Right ventricle myocardium inferior (tissue), 1 donor: ENCODE results near the gene HPCAL1. TPM values are rescaled to one million over a fixed set of nuclear protein-coding genes. Genes with fewer than 3 reads are reported as not detected.
A peak's percentile ranks its signal among the peaks of the same experiment; 100 is the strongest.

Experiments used
- ATAC-seq: fragments of 200-7000 bp; cut with Tn5 transposase; one replicate; pipeline ENCODE4 v1.9.1; 2020; ENCODE audit warnings: mild to moderate bottlenecking, moderate library complexity
- DNase-seq: peaks from one replicate; pipeline ENCODE4 v3.0.0; 2021; ENCODE audit errors: missing footprints
- intact Hi-C: fragments of 100-400 bp; cut with DNase I; formaldehyde crosslinking; loops from one replicate; pipeline ENCODE4 v1.11.0; 2022
- total RNA-seq: library from RNA; stranded (reverse); fragmentation: NEBNext Ultra II Directional; extraction: Animal tissue kit (Norgen Biotek cat#: 25700); gene quantifications from one replicate; pipeline ENCODE4 v1.2.1, GENCODE V29; 2021
- donor health status: DM: no; HTN: yes; CAD: no; lungs with severe emphysema.

The HPCAL1 gene
- total RNA-seq, 1 donor from 2014 or later, result 41.9 TPM

DNA sequence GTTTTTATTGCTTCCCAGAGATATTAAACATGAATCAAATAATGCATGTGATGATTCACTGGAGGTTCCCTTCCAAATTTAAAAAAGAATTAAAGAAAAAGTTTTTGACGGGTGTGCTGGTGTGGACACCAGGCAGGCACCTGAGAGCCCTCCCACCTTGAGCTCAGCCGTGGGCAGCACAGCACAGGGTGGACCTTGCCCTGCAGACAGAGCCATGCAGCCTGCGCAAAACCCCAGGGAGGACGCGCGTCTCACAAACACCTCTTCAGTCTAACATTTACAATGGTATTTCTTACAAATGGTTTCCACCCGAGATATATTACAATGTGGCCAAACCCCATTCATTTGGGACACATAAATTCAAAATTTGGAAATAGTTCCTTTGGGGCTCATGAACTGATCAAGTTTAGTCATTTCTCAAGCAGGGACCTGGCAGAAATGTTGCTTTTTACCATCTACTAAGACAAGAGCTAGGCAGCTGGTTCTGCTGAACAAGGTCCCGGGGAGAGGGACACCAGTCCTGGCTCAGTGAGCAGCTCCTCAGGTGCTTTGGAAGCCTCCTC is 100.0 kb downstream of the HPCAL1 start:
- DNase-seq (peak; percentile 13), ATAC-seq (no peak)
- intact Hi-C loops, result loop anchor here (2.0 kb wide), 1 partner anchor 72 kb away; no protein-coding TSS in a partner anchor

DNA sequence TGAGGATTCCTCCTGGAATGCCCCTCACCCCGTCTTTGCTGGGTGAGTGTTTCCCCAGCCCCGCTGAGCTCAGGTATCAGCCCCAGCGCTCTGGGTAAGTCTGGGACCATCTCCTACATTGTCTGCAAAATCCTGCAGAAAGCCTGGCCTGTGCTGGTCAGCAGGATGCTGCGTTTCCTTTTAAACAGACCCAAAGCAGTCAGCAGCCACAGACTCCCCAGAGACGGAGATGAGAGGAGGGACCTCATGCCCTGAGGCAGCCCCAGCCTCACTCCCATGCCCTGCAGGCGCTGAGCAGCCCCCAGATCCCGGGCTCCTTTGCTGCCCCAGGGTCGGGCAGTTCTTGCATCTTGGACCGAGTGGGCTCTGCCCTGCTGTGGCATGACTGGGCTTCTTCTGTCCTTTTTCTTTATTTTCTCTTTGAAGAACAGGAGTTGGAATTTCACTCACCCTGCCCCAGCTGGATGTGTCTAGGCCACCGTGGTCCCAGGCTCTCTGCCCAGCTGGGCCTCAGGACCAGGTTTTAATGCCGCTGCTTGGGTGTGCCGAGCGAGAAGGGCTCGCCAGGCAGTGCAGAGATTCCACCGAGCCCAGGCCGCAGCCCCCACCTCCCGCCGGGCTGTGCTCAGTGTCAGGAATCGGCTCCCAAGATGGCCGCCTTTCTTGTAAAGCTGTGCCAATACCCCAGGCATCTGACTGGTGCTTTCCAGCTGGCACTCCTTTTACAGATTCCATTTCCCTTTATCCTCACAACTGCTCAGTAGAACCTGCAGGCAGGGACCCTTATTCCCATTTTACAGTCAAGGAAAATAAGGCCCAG is 101.8 kb downstream of the HPCAL1 start:
- DNase-seq (peak; percentile 58), ATAC-seq (peak; percentile 40)
- intact Hi-C loops, result loop anchor here (5.0 kb wide), 2 partner anchors 167 to 262 kb away; no protein-coding TSS in a partner anchor

DNA sequence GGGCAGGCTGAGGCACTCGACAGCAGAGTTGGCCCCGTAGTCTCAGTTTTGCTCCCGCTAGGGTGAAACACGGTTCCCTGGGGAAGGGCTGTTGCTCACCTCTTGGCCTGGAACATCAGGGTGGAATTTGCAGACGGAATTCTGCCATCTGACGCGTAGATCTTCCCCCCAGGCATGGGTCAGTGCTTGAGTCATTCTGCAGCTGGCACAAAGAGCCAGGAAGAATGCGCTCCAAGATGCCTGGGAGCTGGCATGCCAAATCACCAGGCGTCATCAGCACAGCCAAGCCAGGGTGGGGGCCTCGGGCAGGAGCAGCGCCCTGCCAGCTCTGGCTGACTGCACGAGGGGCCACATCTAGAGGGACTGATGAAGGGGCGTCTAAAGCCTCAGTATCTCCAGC is 102.7 kb downstream of the HPCAL1 start:
- no peak for DNase-seq
- intact Hi-C loops, result loop anchor here (5.0 kb wide), 2 partner anchors 168 to 263 kb away; no protein-coding TSS in a partner anchor
- peak; percentile 53 for ATAC-seq

DNA sequence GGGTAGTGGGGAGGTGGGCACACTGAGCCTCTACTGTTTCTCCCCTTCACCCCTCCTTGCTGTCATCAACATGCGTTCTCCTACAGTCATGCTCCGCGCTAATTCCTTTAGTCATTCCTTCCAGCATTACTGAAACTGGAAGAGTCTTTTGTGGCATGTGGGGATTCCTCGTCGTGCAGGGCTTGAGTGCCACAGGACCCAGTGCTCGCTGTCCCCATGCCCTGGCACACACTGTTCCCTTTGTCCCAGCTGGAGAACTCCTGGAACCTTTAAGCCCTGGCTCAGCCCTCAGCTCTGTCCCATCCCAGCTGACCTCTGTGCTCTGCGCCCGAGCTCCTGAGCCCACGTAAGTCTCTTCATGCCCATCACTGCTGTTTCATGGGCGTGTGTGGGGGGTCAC is 103.3 kb downstream of the HPCAL1 start:
- DNase-seq, result peak; percentile 55
- intact Hi-C loops, result loop anchor here (5.0 kb wide), 2 partner anchors 169 to 264 kb away; no protein-coding TSS in a partner anchor
- ATAC-seq, result peak; percentile 75

DNA sequence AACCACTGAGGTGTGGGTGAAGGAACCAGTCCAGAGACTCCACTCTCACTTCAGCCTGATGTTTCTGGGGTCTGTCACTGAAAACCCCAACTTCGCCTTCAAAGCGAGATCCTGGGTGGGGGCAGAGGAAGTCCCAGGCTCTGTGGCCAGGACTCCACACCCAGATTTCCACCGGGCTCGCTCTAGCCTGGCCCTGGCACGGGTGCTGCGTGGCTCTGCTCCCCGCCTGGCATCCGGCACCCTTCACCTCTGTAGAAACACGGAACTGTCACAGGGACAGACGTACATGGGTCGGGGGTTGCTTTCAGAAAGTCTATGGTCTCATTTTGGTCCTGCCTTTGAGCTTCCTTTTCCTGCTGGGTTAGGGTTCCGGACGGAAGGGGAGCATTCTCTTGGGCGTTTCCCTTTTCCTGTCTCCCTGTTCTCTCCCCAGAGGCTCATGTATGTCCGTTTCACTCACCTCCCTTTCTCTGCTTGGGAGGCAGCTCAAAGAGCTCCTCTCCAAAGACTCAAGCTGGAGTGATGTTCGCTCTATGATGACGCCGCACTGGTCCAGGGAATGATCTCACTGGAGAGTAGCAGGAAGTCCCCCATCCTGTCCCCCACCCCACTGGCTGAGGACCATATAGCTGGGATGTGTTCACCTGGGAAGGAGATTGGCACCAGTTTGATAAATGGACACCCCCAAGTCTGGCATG is 103.9 kb downstream of the HPCAL1 start:
- ATAC-seq, result no peak

DNA sequence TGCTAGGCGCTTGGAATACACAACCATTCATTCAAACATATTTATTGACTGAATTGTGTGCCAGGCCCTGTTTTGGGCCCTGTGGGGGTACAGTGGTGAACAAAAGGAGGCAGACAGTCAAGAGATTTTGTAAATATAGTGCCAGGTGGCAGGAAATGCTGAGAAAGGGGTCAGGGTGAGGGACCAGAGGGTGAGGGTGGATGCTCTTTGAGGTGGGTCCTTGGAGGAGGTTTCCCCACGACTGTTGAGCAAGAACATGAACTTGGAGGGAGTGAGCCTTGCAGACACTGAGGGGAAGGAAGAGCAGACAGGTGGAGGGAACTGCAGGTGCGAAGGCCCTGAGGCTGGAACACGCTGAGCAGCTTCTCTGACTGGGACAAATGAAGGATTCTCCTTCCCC is 104.7 kb downstream of the HPCAL1 start:
- DNase-seq (no peak), ATAC-seq (no peak)
- intact Hi-C loops, result loop anchor here (5.0 kb wide), 2 partner anchors 170 to 265 kb away; no protein-coding TSS in a partner anchor

More for the DNA sequence above, 103.9 kb downstream of the HPCAL1 start:
- intact Hi-C loops, result loop anchor here (5.0 kb wide), 2 partner anchors 169 to 264 kb away; no protein-coding TSS in a partner anchor
- peak; percentile 60 for DNase-seq

DNA sequence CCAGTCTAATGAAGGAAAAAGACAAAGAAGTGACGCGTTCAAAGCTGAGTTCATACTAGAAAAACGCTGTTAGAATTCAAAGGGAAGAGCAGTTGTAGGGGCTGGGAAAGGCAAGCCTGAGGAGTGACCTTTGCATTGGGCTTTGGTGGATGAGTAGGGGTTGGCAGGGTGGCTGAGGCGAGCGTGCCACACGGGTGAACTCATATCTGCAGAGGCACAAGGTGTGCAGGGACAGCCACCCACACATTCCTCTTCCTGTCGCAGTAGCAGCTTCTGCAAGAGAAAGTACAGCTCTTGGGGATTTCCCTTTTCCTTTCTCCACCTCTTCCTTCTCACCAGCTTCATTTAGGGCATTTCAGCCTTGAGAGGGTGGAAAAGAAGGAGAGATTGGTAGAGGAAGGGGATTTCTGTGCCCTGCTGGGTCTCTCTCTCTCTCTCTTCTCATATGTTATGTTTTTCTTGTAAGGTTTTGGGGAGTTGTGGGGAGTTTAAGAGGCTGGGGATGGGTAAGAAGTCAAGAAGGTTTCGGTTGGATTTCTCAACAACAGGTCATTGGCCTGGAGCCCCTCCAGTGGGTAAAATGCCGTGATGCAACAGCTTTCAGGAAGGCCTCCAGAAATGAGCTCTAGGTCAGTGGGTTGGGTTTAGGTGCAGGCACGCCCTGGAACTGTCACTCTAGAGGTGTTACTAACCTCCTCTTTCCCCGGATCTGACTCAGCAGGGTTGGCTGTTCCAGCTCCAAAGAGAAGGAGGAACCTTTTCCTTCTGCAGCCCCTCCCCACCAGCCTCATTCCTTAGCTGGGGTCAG is 105.3 kb downstream of the HPCAL1 start:
- ATAC-seq, result peak; percentile 18
- DNase-seq, result peak; percentile 73
- intact Hi-C loops, result loop anchor here (2.0 to 5.0 kb wide), 3 partner anchors 79 to 266 kb away; no protein-coding TSS in a partner anchor

DNA sequence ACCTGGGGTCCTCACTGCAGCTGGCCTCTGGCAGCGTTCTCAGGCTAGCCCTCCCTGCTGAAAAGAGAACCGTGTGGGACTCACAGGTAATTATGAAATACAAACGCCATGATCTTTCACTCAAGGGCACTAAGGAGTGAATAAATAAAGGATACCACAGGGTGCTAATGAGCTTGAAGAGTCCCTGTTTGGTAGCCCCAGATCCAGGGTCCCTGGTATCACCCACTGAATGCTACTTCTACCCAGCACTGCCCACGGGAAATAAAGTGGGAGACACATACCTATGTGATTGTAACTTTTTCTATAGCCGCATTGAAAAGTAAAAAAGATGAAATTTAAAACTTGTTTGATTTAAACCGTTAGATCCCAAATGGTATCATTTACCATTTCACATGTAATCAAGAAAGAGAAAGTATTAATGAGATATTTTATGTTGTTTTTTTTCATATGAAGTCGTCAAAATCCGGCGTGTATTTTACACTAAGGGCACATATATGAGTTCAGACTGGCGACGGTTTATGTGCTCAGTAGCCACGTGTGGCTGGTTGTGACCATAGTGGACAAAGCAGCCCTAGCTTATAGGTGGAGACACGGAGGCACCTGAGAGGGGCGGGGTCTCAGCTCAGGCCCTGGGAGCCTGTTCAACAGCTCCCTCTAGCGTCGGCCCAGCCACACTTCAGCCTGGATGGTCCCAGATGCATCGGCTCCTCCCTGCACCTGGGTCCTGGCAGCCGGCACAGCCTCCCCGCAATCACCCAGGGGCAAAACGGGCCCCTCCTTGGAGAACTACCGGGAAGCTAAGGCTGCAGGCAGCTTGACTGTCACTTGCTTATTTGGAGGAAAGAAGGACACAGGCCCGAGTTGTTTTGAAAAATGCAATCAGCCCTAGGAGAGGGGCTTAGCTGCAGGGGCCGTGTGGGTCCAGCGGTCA is 106.2 kb downstream of the HPCAL1 start:
- DNase-seq (peak; percentile 92), ATAC-seq (peak; percentile 59)
- intact Hi-C loops, result loop anchor here (1.0 to 5.0 kb wide), 5 partner anchors 80 to 285 kb away; no protein-coding TSS in a partner anchor

DNA sequence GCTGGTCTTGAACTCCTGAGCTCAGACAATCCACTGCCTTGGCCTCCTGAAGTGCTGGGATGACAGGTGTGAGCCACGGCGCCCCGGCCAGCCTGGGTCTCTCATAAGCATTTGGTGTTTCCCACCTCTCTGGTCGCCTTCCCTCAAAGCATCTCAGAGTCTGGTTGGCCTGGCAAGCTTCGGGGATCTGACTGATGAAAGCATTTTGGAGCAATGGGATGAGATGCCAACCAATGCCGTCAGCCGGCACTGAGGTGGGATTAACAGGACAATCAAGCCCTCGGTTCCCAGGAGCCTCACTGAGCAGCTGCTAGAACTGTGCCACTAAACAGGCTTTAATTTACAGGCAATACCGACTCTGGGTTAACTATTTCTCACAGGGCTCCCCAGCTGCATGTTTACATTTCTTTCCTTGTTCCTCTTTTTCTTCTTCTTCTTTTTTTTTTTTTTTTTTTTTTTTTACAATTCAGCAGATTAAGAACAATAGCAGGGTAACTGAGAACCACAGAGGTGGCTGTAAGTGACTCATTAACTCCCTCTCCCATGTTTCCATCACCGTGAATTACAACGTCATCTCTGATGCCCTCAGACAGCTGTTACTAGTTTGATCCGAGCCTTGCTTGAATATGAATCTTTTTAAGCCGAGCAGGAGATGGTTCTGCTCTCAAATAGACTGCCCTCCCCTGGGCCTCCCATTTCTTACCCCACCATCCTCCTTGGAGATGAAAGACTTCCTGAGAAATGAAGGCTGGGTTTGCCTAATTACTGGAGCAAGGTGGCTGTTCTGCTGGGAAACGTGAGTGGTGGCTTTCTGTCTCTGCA is 107.5 kb downstream of the HPCAL1 start:
- DNase-seq, result peak; percentile 66
- intact Hi-C loops, result no loop called here
- ATAC-seq, result no peak

DNA sequence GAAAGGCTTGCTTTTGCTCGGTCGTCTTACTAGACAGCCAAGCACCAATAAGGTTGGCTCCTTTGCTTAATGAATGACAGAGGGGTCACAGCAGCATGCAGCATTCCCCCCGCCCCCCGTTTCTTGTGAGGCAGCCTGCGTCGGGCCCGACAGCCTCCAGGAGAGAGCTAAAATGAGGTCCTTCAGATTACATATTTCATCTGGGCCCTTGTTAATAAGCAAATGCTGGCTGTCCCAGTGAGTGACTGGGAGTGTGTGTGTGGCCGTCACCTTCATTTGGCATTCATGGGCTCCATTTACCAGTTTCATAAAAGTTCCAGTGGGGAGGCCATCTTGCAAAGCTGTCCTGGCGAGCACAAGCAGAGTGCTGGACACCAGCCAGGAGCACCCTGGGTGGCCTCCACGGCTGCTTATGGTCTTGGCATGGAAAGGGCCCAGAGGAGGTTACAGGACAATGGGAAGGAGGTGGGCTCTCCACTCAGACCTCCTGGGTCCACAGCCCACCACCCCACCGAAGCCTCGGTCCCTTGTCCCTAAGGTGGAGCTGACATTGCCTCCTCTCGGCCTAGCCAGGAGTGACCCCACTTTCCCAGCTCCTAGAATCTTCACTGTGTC is 108.2 kb downstream of the HPCAL1 start:
- intact Hi-C loops, result no loop called here
- DNase-seq (peak; percentile 52), ATAC-seq (no peak)

DNA sequence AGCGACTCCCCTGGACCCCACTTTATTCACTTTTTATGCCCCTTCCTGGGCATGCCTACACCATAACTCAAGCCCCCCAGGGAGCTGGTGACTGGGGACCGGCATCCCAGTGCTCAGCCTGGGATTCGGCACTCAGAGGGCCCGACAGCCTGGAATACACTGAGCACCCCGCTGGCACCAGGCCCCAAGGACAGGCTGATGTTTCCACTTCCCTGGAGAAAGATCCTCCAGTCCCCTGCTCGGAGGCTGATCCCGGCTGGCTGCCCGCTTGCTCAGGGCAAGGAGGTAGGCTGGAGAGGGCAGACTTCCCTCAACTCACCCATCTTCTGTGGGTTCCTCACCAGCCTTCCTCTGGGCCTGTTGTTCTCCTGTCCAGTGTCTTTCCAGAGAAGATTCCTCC is 108.9 kb downstream of the HPCAL1 start:
- DNase-seq (peak; percentile 53), ATAC-seq (no peak)
- intact Hi-C loops, result no loop called here

DNA sequence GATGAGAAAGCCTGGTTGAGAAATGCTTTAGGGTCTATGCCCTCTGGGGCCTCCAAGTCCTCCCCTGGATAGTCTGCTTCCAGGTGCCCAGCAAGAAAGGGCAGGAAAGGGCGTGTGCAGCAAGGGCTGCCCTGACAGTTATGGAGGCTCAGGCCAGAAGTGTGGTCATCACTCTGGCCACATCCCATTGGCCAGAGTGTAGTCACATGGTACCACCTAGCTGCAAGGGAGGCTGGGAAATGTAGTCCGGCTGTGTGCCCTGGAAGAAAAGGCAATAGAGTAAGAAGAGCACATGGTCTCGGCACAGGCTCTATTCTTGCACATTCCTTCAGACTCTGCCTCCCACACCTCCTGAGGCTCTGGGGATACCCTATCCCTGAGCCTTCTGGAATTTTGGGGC is 109.7 kb downstream of the HPCAL1 start:
- no peak for ATAC-seq
- intact Hi-C loops, result no loop called here
- DNase-seq, result peak; percentile 30

DNA sequence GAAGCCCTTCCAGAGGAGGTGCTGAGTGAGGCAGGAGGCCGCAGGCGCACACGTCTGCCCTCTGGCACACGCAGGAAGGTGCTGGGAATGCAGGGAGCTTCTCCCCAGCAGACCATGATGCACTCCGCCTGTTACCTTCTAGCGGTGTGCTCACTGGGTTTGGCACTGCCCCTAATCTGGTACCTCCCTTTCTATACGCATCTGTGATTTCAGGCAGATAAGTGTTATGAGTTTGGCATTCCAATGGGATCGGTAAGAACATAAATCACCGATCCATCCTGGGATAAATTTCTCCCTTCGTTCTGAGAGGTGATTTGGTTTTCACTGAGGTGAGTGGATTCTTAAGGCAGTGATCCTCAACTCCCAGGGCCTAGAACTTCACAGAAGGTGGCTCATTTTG is 110.8 kb downstream of the HPCAL1 start:
- no peak for DNase-seq
- no peak for ATAC-seq
- intact Hi-C loops, result no loop called here

DNA sequence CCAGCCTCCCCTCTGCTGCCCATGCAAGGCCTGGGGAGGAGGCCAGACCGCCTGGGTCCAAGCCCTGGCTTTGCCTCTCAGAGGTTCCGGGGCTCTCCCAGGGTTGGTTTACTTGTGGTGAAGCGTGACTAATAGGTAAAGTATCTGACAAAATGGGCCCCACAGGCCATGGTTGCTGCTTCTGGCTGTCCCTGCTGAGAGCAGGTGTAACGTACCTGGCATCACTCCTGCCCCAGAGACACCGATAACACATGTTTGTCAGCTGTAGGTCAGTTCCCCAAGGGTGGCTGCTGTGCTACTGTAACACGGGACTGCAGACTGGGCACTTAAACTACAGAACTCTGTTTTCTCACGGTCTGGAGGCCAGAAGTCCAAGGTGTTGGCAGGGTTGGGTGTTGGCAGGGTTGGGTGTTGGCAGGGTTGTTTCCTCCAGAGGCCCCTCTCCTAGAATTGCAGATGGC is 111.3 kb downstream of the HPCAL1 start:
- intact Hi-C loops, result no loop called here
- peak; percentile 17 for ATAC-seq
- DNase-seq, result no peak

DNA sequence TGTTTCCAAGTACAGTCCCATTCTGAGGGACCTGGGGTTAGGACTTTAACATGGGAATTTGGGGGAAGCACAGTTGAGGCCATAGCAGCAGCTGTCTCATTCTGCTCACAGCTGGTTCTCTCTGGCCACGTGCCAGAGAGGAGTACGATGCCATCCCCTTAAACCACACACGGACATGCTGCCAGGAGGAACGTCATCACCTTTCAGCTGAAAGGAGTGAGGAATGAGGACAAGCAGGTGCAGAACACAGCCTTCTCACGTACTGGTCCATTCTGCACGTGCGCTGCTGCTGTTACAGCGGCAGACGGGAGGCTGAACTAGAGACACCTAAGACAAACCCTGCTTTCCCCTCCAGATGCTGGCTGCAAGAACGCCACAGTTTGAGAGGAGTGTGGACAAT is 111.9 kb downstream of the HPCAL1 start:
- DNase-seq, result peak; percentile 57
- peak; percentile 20 for ATAC-seq
- intact Hi-C loops, result no loop called here

DNA sequence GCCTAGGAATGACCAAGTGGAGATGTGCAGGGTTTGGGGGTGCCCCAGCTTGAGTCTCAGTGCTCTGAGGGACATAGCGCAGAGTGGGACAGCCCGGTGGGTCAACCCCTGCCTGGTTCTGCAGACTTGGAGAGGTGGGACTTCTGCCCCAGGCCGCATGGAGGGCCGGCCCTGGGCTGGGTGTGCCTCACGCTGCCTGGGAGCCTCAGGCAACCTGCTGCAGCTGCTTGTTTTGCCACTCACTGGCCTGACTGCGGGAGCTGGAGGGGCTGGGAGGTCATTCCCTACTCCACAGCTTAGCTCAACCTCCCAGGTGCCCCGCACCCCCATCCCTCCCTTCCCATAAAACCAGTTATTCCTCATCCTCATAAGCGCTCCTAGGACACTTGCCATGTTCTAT is 112.3 kb downstream of the HPCAL1 start:
- ATAC-seq (no peak), DNase-seq (peak; percentile 11)
- intact Hi-C loops, result no loop called here
